Sciatic nerve (tissue), 2 donors: ENCODE results near the gene ALG14. TPM values are rescaled to one million over a fixed set of nuclear protein-coding genes. Genes with fewer than 3 reads are reported as not detected.
"Not testable (repeated sequence)": the region's sequence is repeated elsewhere in the genome, so short reads cannot be mapped to it uniquely, and the experiment has no call there.

Experiments
- ATAC-seq: fragments of 200-7000 bp; cut with Tn5 transposase; one replicate; pipeline ENCODE4 v1.9.1; 2020; ENCODE audit warnings: mild to moderate bottlenecking, moderate library complexity
- DNase-seq: peaks from one replicate; pipeline ENCODE4 v3.0.0-alpha.2; 2020; ENCODE audit warnings: low spot score
- intact Hi-C: fragments of 100-400 bp; cut with DNase I; formaldehyde crosslinking; loops from one replicate; pipeline ENCODE4 v1.14.2; 2022
- total RNA-seq: library from RNA; stranded (reverse); fragmentation: NEBNext Ultra II Directional; extraction: Animal tissue kit (Norgen Biotek cat#: 25700); gene quantifications from one replicate; pipeline ENCODE4 v1.2.1, GENCODE V29; 2021
- donor health status: DM: no; HTN: no; CAD: no.
- donor health status: DM: no; HTN: no; CAD: no.

ALG14 gene
- total RNA-seq = 5.6 TPM

- ATAC-seq (peak; percentile 99), DNase-seq (peak; percentile 96)
- intact Hi-C loops = no loop called here
Observed at GRCh38 chr1:95072532-95073419, at the start of gene ALG14. TSS of gene ALG14 (minus strand) at chr1:95072951. CDS start at chr1:95072898, 53 bp downstream.

- no peak for DNase-seq
- no peak for ATAC-seq
- intact Hi-C loops = no loop called here
Observed at GRCh38 chr1:95122151-95122697, 49.5 kb upstream of the ALG14 start.

DNA sequence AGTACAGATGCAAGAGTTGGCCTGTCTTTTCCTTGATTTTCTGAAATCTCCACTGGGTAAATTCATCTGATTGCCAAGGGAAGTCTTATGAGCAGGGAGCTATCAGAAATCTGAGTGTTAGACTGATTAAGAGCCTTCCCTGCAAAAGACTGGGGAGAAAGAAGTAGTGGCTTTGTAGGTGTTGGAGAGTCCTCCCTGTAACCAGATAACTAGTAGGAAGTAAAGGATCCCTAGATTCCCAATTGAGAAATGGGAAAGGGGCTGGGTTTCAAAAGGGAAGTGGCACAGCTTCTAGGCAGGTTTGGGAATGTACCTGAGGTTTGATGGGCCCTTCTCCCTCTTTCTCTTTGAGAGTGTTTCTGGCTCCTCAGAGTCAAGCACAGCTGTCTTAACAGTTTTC is 46.5 kb upstream of the ALG14 start:
- DNase-seq (no peak), ATAC-seq (no peak)
- intact Hi-C loops = no loop called here

- intact Hi-C loops = no loop called here
- ATAC-seq = no peak
Observed at GRCh38 chr1:95118710-95119109, 46.0 kb upstream of the ALG14 start.

DNA sequence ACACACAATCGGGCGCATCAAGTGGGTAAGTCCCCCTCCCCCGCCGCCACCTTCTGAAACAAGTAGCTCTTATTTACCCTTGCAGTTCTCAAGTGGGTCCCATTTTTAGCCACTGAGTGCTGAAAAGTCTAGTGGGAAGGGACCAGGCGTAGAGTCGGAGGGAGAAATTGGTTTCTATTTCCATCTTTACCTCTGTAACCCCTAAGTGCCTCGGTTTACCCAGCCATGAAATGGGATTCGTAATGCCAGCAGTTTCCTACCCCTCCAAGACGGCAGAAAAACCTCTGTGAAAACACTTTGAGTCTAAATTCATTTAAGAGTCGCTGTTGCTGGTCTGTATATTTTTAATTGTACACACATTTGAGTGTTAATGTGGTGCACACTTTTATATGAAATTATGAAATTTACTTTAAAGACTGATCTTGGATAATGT is 45.3 kb upstream of the ALG14 start:
- ATAC-seq (no peak), DNase-seq (no peak)
- intact Hi-C loops = no loop called here

More at GRCh38 chr1:95118710-95119109, 46.0 kb upstream of the ALG14 start:
- DNase-seq = no peak

GRCh38 chr1:95117207-95118066 is 44.7 kb upstream of the ALG14 start, which contains the start of gene TLCD4:
TSS of gene TLCD4 (plus strand) at chr1:95117355. CDS start at chr1:95143902, 26,547 bp downstream.
- DNase-seq (peak; percentile 72), ATAC-seq (peak; percentile 91)
- intact Hi-C loops = no loop called here

GRCh38 chr1:95116580-95117206 is 43.9 kb upstream of the ALG14 start:
- ATAC-seq (peak; percentile 77), DNase-seq (peak; percentile 65)
- intact Hi-C loops = no loop called here

DNA sequence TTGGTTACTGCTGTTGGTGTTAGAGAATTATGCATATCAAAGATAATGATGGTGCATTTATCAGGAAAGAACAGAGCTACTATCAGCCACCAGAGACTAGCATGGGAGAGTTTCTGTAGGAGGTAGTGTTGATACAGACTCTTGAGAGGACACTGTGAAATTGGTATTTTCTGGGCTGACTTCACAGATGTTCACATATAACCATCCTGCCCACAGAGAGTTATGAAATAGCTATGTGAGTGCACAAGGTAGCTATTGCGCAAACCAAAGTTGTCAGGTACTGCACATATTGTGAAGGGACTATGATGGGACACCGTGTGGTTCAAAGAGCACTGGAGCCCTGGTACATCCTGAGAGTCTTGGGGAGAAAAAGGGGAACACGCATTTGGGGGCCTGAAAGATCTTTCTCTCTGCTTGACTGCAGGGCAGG is 43.0 kb upstream of the ALG14 start:
- intact Hi-C loops = no loop called here
- DNase-seq = no peak
- ATAC-seq = no peak

DNA sequence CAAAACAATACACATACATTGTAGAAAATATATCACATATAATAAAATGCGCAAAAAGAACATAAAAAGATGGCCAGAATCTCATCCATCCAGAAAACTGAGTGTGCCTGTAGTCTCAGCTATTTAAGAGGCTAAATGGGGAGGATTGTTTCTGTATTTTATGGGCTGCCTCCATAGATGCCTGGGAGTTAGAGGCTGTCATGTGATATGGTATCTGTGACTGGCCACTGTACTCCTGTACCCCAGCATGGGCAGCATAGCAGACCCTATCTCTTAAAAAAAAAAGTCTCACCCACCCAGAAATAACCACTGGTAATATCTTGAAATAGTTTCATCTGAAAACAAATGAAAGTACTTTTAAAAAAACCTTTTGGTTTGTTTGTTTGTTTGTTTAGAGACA is 40.9 kb upstream of the ALG14 start:
- DNase-seq = no peak
- intact Hi-C loops = no loop called here
- no peak for ATAC-seq

GRCh38 chr1:95111014-95111413 is 38.3 kb upstream of the ALG14 start:
- intact Hi-C loops = no loop called here
- DNase-seq (no peak), ATAC-seq (no peak)

DNA sequence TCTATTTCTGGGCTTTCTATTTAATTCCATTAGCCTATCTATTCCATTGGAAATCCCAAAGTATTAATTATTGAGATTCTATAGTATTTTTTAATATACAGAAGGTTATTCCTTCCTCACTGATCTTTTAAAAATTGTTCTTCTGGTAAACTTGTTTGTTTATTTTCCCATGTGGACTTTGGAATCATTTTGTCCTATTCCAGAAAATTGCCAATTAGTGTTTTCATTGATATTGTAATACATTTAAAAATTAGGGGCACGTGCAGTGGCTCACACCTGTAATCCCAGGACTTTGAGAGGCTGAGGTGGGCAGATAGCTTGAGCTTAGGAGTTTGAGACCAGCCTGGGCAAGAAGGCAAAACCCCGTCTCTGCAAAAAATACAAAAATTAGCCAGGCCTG is 36.0 kb upstream of the ALG14 start:
- DNase-seq (no peak), ATAC-seq (no peak)
- intact Hi-C loops = no loop called here

DNA sequence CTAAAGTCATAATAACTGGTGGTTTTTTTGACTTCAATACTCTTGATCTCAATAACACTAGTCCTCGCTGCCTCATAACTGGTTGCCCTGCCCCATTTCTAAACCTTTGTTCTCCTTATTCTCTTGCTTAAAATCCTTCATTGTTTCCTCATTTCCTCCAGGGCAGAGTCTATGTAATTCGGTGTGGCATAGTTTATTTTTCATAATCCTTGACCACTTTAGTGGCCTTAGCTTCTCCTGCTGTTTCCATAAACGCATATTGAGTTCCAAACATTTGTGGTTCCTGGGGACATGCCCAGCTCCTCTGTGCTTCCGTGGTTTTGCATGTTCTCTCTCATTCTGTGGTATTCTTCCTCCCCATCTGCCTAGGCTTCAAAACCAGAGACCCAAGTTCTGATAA is 25.4 kb upstream of the ALG14 start:
- no peak for ATAC-seq
- DNase-seq = no peak
- intact Hi-C loops = no loop called here

DNA sequence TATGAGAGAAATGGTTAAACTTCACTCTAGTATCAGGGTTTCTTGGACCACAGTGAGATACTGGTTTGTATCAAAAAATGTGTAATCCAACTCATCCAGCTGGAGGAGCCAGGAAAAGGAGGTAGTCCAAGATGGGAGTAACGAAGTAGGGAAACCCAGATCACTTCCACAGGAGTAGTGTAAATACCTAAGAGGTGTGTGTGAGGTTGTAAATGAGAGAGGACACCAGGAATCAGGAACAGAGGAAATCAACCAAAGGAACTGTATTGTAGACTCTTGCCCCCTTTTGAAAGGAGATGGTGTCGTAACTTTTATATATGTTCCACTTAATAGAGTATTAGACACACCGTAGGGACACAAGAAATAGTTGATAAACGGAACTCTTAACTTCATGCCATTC is 24.7 kb upstream of the ALG14 start:
- intact Hi-C loops = no loop called here
- no peak for DNase-seq
- ATAC-seq = no peak

GRCh38 chr1:95096218-95096841 is 23.6 kb upstream of the ALG14 start:
- ATAC-seq (no peak), DNase-seq (no peak)
- intact Hi-C loops = no loop called here

DNA sequence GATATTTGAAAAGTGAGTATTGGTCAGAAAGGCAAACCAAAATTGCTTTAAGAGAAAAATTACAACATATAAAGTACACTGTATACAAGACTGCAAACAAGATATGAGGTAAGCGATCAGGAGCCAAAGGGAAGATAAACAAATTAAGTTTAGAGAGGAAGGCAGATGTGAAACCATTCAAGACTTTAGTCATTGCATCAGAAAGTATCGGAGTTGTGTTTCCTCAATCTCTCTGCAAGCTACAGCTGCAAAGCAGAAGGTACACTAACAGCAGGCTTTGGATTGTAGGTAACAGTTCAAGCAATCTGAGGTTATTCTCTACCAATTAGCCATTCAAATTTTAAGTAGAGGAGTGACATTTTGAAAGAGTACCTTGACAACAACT is 23.1 kb upstream of the ALG14 start:
- intact Hi-C loops = no loop called here
- ATAC-seq = no peak
- DNase-seq = no peak

DNA sequence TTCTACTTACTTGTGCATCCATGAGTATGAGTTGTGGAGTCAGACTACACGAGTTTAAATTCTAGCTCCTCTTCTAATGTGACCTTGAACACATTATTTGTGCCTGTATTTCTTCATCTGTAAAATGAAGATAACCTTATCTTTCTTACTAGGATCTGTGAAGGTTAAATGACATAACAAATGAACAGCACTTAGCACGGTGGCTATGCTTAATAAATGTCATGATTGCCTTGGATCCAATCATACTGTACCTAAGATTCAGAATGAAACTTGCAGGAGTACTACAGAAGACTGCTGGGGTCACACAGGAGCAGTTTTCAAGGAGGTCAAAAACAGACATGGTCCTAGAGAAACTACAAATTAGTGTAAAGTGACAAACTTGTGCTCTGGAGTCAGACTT is 22.2 kb upstream of the ALG14 start:
- intact Hi-C loops = no loop called here
- ATAC-seq (no peak), DNase-seq (no peak)

DNA sequence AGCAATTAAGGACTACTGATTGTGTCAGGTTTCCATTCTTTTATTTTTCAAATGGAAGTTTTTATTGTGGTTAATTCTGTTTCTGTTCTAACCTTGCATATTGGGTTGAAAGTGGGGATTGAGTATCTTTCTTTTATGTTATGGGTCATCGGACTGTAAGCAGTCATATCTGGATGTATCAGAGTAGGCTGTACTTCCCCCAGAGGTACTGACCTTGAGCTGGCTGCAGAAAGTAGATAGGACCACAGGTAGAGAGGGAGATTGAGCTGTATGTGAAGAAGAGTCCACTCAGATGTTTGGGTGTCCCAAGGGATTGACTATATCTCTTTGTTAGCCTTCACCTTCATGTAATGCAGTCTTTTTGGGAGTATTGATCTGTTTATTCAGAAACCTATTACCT is 20.5 kb upstream of the ALG14 start:
- intact Hi-C loops = no loop called here
- no peak for DNase-seq
- ATAC-seq = no peak

GRCh38 chr1:95092891-95093290 is 20.1 kb upstream of the ALG14 start:
- ATAC-seq, DNase-seq, intact Hi-C loops: not testable (repeated sequence)

DNA sequence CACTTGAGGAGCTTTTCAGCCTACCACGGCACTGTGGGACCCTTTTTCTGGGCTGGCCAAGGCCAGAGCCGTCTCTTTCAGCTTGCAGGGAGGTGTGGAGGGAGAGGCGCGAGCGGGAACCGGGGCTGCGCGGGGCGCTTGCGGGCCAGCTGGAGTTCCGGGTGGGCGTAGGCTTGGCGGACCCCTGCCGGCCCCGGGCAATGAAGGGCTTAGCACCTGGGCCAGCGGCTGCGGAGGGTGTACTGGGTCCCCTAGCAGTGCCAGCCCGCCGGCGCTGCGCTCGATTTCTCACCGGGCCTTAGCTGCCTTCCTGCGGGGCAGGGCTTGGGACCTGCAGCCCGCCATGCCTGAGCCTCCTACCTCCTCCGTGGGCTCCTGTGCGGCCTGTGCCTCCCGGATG is 18.5 kb upstream of the ALG14 start:
- ATAC-seq, intact Hi-C loops, DNase-seq: not testable (repeated sequence)
